BE2C (cell line): ENCODE measurements around the gene DNAI1.

ENCODE experiments used
- DNase-seq: peaks from one replicate; pipeline ENCODE4 v3.0.0-alpha.2; 2020
- H3K27me3 ChIP-seq: fragments of 250-450 bp; sonication (Bioruptor Pico); 2 replicates; pipeline ENCODE4 v1.5.1; 2020; ENCODE audit warnings: mild to moderate bottlenecking
- H3K36me3 ChIP-seq: fragments of 250-450 bp; sonication (Bioruptor Pico); 2 replicates; pipeline ENCODE4 v1.5.1; 2020; ENCODE audit warnings: mild to moderate bottlenecking
- H3K4me1 ChIP-seq: fragments of 250-450 bp; sonication (Bioruptor Pico); 2 replicates; pipeline ENCODE4 v1.5.1; 2020
- H3K4me3 ChIP-seq: 2 replicates; pipeline ENCODE4 v1.5.1; 2011; ENCODE audit warnings: low read depth, low read length
- H3K9me3 ChIP-seq: fragments of 250-450 bp; sonication (Bioruptor Pico); 2 replicates; pipeline ENCODE4 v1.5.1; 2020
- TF ChIP-seq, protein P1 (sequence below): IDR thresholded peaks from 2 replicates; pipeline ENCODE4 v1.5.1; 2012; ENCODE audit warnings: mild to moderate bottlenecking, low read depth, low read length

Gene DNAI1

DNA sequence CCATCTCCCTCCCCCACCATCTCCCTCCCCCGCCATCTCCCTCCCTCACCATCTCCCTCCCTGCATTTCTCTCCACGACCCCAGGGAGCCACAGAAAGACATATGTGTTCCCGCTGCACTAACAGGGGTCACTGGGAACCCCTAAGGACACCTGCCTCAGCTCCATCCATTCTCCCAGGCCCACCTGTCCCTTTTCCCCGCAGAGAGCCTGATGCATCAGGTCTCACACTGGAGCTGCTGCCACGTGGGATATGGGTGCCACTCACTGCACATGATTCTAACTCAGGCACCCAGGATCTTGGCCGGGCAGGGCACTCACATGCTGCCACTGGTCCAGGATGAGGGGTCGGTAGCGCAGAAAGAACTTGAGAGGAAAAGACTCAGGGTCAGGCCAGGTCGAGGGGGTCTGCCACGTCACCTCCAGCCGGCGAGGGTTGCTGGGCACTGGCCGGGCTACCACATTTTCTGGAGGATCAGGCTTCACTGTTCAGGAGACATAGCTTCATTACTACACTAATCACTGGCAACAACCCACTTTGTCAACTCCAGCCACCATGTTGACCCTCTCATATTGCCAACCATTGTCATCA, 97.4 kb downstream of the DNAI1 start:
- Histone ChIP-seq H3K4me1 (peaks cover 78% of the 10 kb centered on the region), H3K4me3 (no peak overlapping the region), H3K36me3 (peaks cover 36% of the 10 kb centered on the region), H3K27me3 (no peaks in the 10 kb centered on the region), H3K9me3 (no peaks in the 10 kb centered on the region)
- no peak for DNase-seq
- TF ChIP-seq, protein P1, sequence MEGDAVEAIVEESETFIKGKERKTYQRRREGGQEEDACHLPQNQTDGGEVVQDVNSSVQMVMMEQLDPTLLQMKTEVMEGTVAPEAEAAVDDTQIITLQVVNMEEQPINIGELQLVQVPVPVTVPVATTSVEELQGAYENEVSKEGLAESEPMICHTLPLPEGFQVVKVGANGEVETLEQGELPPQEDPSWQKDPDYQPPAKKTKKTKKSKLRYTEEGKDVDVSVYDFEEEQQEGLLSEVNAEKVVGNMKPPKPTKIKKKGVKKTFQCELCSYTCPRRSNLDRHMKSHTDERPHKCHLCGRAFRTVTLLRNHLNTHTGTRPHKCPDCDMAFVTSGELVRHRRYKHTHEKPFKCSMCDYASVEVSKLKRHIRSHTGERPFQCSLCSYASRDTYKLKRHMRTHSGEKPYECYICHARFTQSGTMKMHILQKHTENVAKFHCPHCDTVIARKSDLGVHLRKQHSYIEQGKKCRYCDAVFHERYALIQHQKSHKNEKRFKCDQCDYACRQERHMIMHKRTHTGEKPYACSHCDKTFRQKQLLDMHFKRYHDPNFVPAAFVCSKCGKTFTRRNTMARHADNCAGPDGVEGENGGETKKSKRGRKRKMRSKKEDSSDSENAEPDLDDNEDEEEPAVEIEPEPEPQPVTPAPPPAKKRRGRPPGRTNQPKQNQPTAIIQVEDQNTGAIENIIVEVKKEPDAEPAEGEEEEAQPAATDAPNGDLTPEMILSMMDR, result no peak

DNA sequence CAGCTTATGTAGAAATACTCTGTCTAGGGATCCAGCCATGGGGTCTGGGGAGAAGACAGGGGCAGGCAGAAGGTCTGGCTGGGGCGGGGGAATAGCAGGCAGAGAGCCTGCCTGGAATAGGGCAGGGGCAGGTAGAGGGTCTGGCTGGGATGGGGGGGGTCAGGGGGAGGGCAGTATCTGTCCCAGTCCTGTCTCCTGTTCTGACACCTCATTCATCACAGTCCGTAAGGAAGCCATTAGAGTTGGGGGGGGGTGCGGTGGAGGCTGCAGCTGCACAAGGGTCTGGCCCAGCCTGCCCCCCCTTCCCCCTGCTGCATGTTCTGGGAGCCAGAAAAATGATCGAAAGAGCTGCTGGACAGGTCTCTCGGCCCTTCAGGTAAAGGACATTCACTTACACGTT, 98.3 kb downstream of the DNAI1 start:
- H3K4me1 ChIP-seq, result peaks cover 87% of the 10 kb centered on the region

GRCh38 chr9:34557426-34558321, 99.1 kb downstream of the DNAI1 start:
- H3K4me3 ChIP-seq, result no peak overlapping the region
- peaks cover 84% of the 10 kb centered on the region for H3K4me1 ChIP-seq
- TF ChIP-seq, protein P1, result no peak
- no peaks in the 10 kb centered on the region for H3K27me3 ChIP-seq
- DNase-seq, result no peak
- peaks cover 33% of the 10 kb centered on the region for H3K36me3 ChIP-seq
- H3K9me3 ChIP-seq, result no peaks in the 10 kb centered on the region

More for the DNA sequence above, 98.3 kb downstream of the DNAI1 start:
- no peaks in the 10 kb centered on the region for H3K27me3 ChIP-seq
- H3K36me3 ChIP-seq, result peaks cover 33% of the 10 kb centered on the region
- no peaks in the 10 kb centered on the region for H3K9me3 ChIP-seq
- H3K4me3 ChIP-seq, result no peak overlapping the region
- TF ChIP-seq, protein P1, result no peak
- no peak for DNase-seq

DNA sequence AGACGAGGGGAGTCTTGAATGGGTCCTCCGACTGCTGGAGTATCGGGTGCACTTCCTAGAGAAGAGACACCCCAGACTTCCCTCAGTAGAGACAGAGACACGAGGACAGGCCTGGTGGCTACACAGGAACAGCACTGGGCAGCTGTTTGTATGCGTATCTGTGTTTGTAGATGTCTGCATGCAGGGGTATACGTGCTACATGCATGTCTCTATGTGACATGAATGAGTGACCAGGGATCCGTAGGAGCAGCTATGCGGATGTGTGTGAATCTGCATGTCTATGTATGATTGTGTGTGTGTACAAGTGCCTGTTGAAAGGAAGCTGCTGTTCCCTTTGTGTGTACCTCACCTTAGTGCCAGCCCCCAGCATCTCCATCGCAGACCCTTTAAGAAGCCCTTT, 99.8 kb downstream of the DNAI1 start:
- peaks cover 77% of the 10 kb centered on the region for H3K4me1 ChIP-seq
- H3K9me3 ChIP-seq, result no peaks in the 10 kb centered on the region
- no peak overlapping the region for H3K4me3 ChIP-seq
- TF ChIP-seq, protein P1, result no peak
- no peaks in the 10 kb centered on the region for H3K27me3 ChIP-seq
- DNase-seq, result no peak
- peaks cover 34% of the 10 kb centered on the region for H3K36me3 ChIP-seq

- H3K4me3 ChIP-seq, result 0 out of 2 replicates have a peak overlapping the region, but pooled peaks have one; percentile 7
- peaks cover 35% of the 10 kb centered on the region for H3K36me3 ChIP-seq
- H3K4me1 ChIP-seq, result peaks cover 70% of the 10 kb centered on the region
- H3K9me3 ChIP-seq, result no peaks in the 10 kb centered on the region
- no peak for DNase-seq
- H3K27me3 ChIP-seq, result no peaks in the 10 kb centered on the region
- TF ChIP-seq, protein P1, result no peak
Observed at GRCh38 chr9:34558919-34559623, 100.5 kb downstream of the DNAI1 start.
